Activated CD8-positive, alpha-beta T cell treated with anti-CD3 and anti-CD28 coated beads for 36 hours (primary cell): ENCODE data around the gene MAP3K10. TPM values are rescaled to one million over a fixed set of nuclear protein-coding genes. Genes with fewer than 3 reads are reported as not detected.
A peak's percentile ranks its signal among the peaks of the same experiment; 100 is the strongest.

ENCODE experiments used
- ATAC-seq: fragments of 200-7000 bp; cut with Tn5 transposase; one replicate; pipeline ENCODE4 v1.10.0; 2021; ENCODE audit warnings: mild to moderate bottlenecking, moderate library complexity
- CTCF ChIA-PET: fragments of 350-600 bp; sonication (Branson Sonifier 250); formaldehyde crosslinking; loops from one replicate; lab custom pipeline; 2021; ENCODE audit warnings: antibody characterized with exemption; lab: Charles Lee
- POLR2A ChIA-PET: fragments of 350-600 bp; sonication (Branson Sonifier 250); formaldehyde crosslinking; loops from one replicate; lab custom pipeline; 2021; ENCODE audit warnings: antibody characterized with exemption; lab: Charles Lee
- DNase-seq: peaks from one replicate; pipeline ENCODE4 v3.0.0-alpha.2; 2020
- H3K27ac Mint-ChIP-seq: one replicate; pipeline ENCODE4 v1.8.0; 2021; ENCODE audit warnings: mild to moderate bottlenecking, mixed read lengths
- H3K27me3 Mint-ChIP-seq: one replicate; pipeline ENCODE4 v1.8.0; 2021; ENCODE audit warnings: mixed read lengths
- H3K36me3 Mint-ChIP-seq: one replicate; pipeline ENCODE4 v1.8.0; 2021; ENCODE audit warnings: low read depth, mixed read lengths
- H3K4me1 Mint-ChIP-seq: one replicate; pipeline ENCODE4 v1.8.0; 2021; ENCODE audit warnings: low read depth, mixed read lengths
- H3K4me3 Mint-ChIP-seq: one replicate; pipeline ENCODE4 v1.8.0; 2021; ENCODE audit warnings: mild to moderate bottlenecking, moderate library complexity, mixed read lengths
- H3K9me3 Mint-ChIP-seq: one replicate; pipeline ENCODE4 v1.8.0; 2021; ENCODE audit warnings: mixed read lengths
- CTCF ChIP-seq: fragments of 200-600 bp; IDR thresholded peaks from one replicate; pipeline ENCODE4 v1.8.0; 2022; ENCODE audit warnings: antibody characterized with exemption, mild to moderate bottlenecking
- intact Hi-C: fragments of 100-400 bp; cut with micrococcal nuclease; formaldehyde crosslinking; loops from one replicate; pipeline ENCODE4 v1.10.0; 2022
- total RNA-seq, 2 experiments: library from RNA; stranded (reverse); gene quantifications; one replicate each; pipeline ENCODE4 v1.2.3, GENCODE V29; 2021

The MAP3K10 gene
- total RNA-seq, 2 experiments from 2014 or later = 11.3 to 12.6 TPM

GRCh38 chr19:40225440-40226305, 34.4 kb downstream of the MAP3K10 start:
- Mint-ChIP-seq H3K27ac (no peak overlapping the region), H3K9me3 (peaks cover 3% of the 10 kb centered on the region), H3K4me1 (peaks cover 33% of the 10 kb centered on the region), H3K4me3 (peak overlapping the region; percentile 7), H3K27me3 (peaks cover 38% of the 10 kb centered on the region), H3K36me3 (peaks cover 2% of the 10 kb centered on the region)
- ChIA-PET CTCF (interaction anchor here (0.7 kb wide), 1 partner anchor 86 kb away, joined by 3 read pairs; no protein-coding TSS in a partner anchor), POLR2A (no interaction called here)
- intact Hi-C loops = no loop called here
- DNase-seq (no peak), ATAC-seq (no peak)
- no peak for TF ChIP-seq CTCF

- DNase-seq (no peak), ATAC-seq (no peak)
- ChIA-PET CTCF (interaction anchor here (1.2 kb wide), 1 partner anchor 89 kb away, joined by 4 read pairs; no protein-coding TSS in a partner anchor), POLR2A (no interaction called here)
- no peak overlapping the region for H3K27ac Mint-ChIP-seq
- no peaks in the 10 kb centered on the region for H3K36me3 Mint-ChIP-seq
- no peak overlapping the region for H3K4me3 Mint-ChIP-seq
- no peak for TF ChIP-seq CTCF
- H3K9me3 Mint-ChIP-seq = no peaks in the 10 kb centered on the region
- peaks cover 31% of the 10 kb centered on the region for H3K27me3 Mint-ChIP-seq
- intact Hi-C loops = no loop called here
- peaks cover 29% of the 10 kb centered on the region for H3K4me1 Mint-ChIP-seq
These were observed 37.1 kb downstream of the MAP3K10 start for GRCh38 chr19:40228346-40228745.

- peaks cover 29% of the 10 kb centered on the region for H3K4me1 Mint-ChIP-seq
- ChIA-PET CTCF (interaction anchor here (0.6 to 1.2 kb wide), 2 partner anchors 28 to 90 kb away, joined by 4 read pairs; no protein-coding TSS in a partner anchor), POLR2A (no interaction called here)
- peaks cover 30% of the 10 kb centered on the region for H3K27me3 Mint-ChIP-seq
- intact Hi-C loops = no loop called here
- no peaks in the 10 kb centered on the region for H3K9me3 Mint-ChIP-seq
- ATAC-seq (no peak), DNase-seq (no peak)
- H3K36me3 Mint-ChIP-seq = no peaks in the 10 kb centered on the region
- TF ChIP-seq CTCF = no peak
- H3K27ac Mint-ChIP-seq = no peak overlapping the region
- no peak overlapping the region for H3K4me3 Mint-ChIP-seq
These were observed 37.6 kb downstream of the MAP3K10 start for GRCh38 chr19:40228863-40229262.

- ATAC-seq (peak; percentile 90), DNase-seq (peak; percentile 47)
- Mint-ChIP-seq H3K27ac (no peak overlapping the region), H3K4me1 (peaks cover 29% of the 10 kb centered on the region), H3K36me3 (no peaks in the 10 kb centered on the region), H3K27me3 (peaks cover 24% of the 10 kb centered on the region), H3K9me3 (no peaks in the 10 kb centered on the region), H3K4me3 (no peak overlapping the region)
- no peak for TF ChIP-seq CTCF
- POLR2A ChIA-PET = interaction anchor here (1.0 kb wide), 1 partner anchor 39 kb away, joined by 3 read pairs; no protein-coding TSS in a partner anchor
- intact Hi-C loops = no loop called here
- CTCF ChIA-PET = interaction anchor here (0.6 kb wide), 1 partner anchor 29 kb away, joined by 4 read pairs; no protein-coding TSS in a partner anchor
These were observed 38.3 kb downstream of the MAP3K10 start for GRCh38 chr19:40229484-40229883.

GRCh38 chr19:40229926-40230417, 38.7 kb downstream of the MAP3K10 start:
- H3K27ac Mint-ChIP-seq = no peak overlapping the region
- no peaks in the 10 kb centered on the region for H3K9me3 Mint-ChIP-seq
- H3K4me1 Mint-ChIP-seq = peaks cover 29% of the 10 kb centered on the region
- POLR2A ChIA-PET = interaction anchor here (1.0 kb wide), 1 partner anchor 39 kb away, joined by 3 read pairs; no protein-coding TSS in a partner anchor
- ATAC-seq (no peak), DNase-seq (no peak)
- no peak overlapping the region for H3K4me3 Mint-ChIP-seq
- intact Hi-C loops = no loop called here
- H3K27me3 Mint-ChIP-seq = peaks cover 20% of the 10 kb centered on the region
- TF ChIP-seq CTCF = no peak
- CTCF ChIA-PET = no interaction called here
- no peaks in the 10 kb centered on the region for H3K36me3 Mint-ChIP-seq
